Gastrocnemius medialis (tissue), 4 donors: Measurements from ENCODE around the gene MAN2A1. TPM values are rescaled to one million over a fixed set of nuclear protein-coding genes. Genes with fewer than 3 reads are reported as not detected.

Source experiments
- ATAC-seq, 2 donors: fragments of 150-250 bp; one replicate each; pipeline ENCODE4 v1.9.1; 2016
- DNase-seq, 2 donors: peaks; one replicate each; pipeline ENCODE4 v3.0.0-alpha.2; 2019
- H3K27ac ChIP-seq, 4 donors: fragments of 200-600 bp; sonication (generic); 1 replicate in 1 of 4; 2 replicates in 3 of 4; pipeline ENCODE4 v1.5.1; 2016 to 2018; ENCODE audit warnings: mild to moderate bottlenecking in 2 of 4, moderate library complexity in 1 of 4
- H3K27me3 ChIP-seq, 3 donors: fragments of 200-600 bp; sonication (generic) in 2 of 3; 1 replicate in 1 of 3; 2 replicates in 2 of 3; pipeline versions ENCODE4 v1.5.1 to v1.6.0; 2016 to 2019; ENCODE audit warnings: mild to moderate bottlenecking in 1 of 3, moderate library complexity in 1 of 3
- H3K36me3 ChIP-seq, 2 donors: fragments of 200-600 bp; sonication (generic) in 1 of 2; one replicate each; pipeline ENCODE4 v1.5.1; 2017 to 2018
- H3K4me1 ChIP-seq, 2 donors: fragments of 200-600 bp; sonication (generic) in 1 of 2; one replicate each; pipeline ENCODE4 v1.5.1; 2016 to 2017; ENCODE audit warnings: mild to moderate bottlenecking in 2 of 2
- H3K4me3 ChIP-seq, 4 donors: fragments of 200-600 bp; sonication (generic) in 3 of 4; 1 replicate in 1 of 4; 2 replicates in 3 of 4; pipeline ENCODE4 v1.5.1; 2016 to 2019; ENCODE audit warnings: mild to moderate bottlenecking in 2 of 4
- H3K9me3 ChIP-seq, 3 donors: fragments of 200-600 bp; sonication (generic) in 2 of 3; 1 replicate in 1 of 3; 2 replicates in 2 of 3; pipeline ENCODE4 v1.5.1; 2016 to 2019
- POLR2A ChIP-seq, 2 donors: fragments of 450-650 bp; IDR thresholded peaks; one replicate each; pipeline ENCODE4 v1.6.1; 2017; ENCODE audit warnings: antibody characterized with exemption in 2 of 2, mild to moderate bottlenecking in 2 of 2, moderate library complexity in 2 of 2
- in situ Hi-C, 4 donors: fragments of 200-750 bp; cut with MboI; loops; one replicate each; pipeline versions ENCODE4 v1.15.0 to v1.8.0; 2017; ENCODE audit warnings: low sequenced_read_pairs in 4 of 4
- intact Hi-C: fragments of 100-400 bp; cut with DNase I; formaldehyde crosslinking; loops from one replicate; pipeline ENCODE4 v1.15.1; 2023; ENCODE audit warnings: low total_unique reads
- total RNA-seq, 4 donors: library from RNA; depleted of rRNA; stranded (reverse); fragments of >200 nt; gene quantifications; one replicate each; pipeline versions ENCODE4 v1.1.0 to v1.2.3, GENCODE V29; 2016
- TF ChIP-seq, protein P1 (sequence below), 5 experiments: fragments of 450-650 bp in 3 of 5; fragments of 200-600 bp in 2 of 5; sonication (generic) in 2 of 5; IDR thresholded peaks in 4 of 5; conservative IDR thresholded peaks in 1 of 5; 1 replicate in 4 of 5; 2 replicates in 1 of 5; pipeline ENCODE4 v1.5.1; 2016 to 2019; ENCODE audit warnings: antibody characterized with exemption in 5 of 5, mild to moderate bottlenecking in 3 of 5, moderate library complexity in 3 of 5

MAN2A1 gene
- total RNA-seq, 4 donors from 2014 or later: 15.0 to 28.6 (median 19.8) TPM

DNA sequence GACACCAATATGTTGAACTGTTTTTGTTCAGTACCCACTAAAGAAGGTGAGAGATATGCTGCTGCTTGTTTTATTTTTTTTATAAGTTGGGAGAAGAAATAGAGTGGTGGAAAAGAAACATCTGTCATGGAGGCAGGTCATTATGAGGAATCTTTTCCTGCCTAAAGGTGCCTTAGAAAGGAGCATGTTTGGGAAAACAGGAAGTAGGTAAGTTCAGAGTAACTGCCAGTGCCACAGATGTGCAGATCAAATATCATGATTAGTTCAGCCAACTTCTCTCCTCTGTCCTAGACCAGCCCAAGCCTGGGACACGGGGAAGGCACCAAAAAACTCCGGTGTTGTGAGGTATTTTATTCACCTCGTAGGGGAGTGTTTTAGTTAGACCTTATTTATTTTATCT lies 144.2 kb downstream of the MAN2A1 start:
- DNase-seq: no peak
- no peaks in the 10 kb centered on the region for H3K27me3 ChIP-seq
- no peaks in the 10 kb centered on the region for H3K9me3 ChIP-seq
- intact Hi-C loops (no loop called here), in situ Hi-C loops (no loop called here)
- no peaks in the 10 kb centered on the region for H3K36me3 ChIP-seq
- no peaks in the 10 kb centered on the region for H3K4me1 ChIP-seq
- H3K27ac ChIP-seq: no peak overlapping the region
- ATAC-seq: no peak
- H3K4me3 ChIP-seq: no peak overlapping the region
- no peak for TF ChIP-seq POLR2A (IDR thresholded peaks at IDR 0.05)
- TF ChIP-seq, protein P1, sequence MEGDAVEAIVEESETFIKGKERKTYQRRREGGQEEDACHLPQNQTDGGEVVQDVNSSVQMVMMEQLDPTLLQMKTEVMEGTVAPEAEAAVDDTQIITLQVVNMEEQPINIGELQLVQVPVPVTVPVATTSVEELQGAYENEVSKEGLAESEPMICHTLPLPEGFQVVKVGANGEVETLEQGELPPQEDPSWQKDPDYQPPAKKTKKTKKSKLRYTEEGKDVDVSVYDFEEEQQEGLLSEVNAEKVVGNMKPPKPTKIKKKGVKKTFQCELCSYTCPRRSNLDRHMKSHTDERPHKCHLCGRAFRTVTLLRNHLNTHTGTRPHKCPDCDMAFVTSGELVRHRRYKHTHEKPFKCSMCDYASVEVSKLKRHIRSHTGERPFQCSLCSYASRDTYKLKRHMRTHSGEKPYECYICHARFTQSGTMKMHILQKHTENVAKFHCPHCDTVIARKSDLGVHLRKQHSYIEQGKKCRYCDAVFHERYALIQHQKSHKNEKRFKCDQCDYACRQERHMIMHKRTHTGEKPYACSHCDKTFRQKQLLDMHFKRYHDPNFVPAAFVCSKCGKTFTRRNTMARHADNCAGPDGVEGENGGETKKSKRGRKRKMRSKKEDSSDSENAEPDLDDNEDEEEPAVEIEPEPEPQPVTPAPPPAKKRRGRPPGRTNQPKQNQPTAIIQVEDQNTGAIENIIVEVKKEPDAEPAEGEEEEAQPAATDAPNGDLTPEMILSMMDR (IDR thresholded peaks at IDR 0.05 in 4 of 5, conservative IDR thresholded peaks at IDR 0.05 in 1 of 5): no peak

- no peak overlapping the region for H3K4me3 ChIP-seq
Observed at GRCh38 chr5:109836280-109836679, 146.6 kb downstream of the MAN2A1 start.

GRCh38 chr5:109837231-109837861 lies 147.6 kb downstream of the MAN2A1 start:
- no peak for ATAC-seq
- Histone ChIP-seq H3K4me3 (no peak overlapping the region), H3K4me1 (no peaks in the 10 kb centered on the region)

More at GRCh38 chr5:109836280-109836679, 146.6 kb downstream of the MAN2A1 start:
- no peaks in the 10 kb centered on the region for H3K27me3 ChIP-seq
- ATAC-seq (no peak), DNase-seq (no peak)
- H3K4me1 ChIP-seq: no peaks in the 10 kb centered on the region
- in situ Hi-C loops: no loop called here
- intact Hi-C loops: no loop called here
- no peak for TF ChIP-seq POLR2A (IDR thresholded peaks at IDR 0.05)
- TF ChIP-seq, protein P1 (IDR thresholded peaks at IDR 0.05 in 4 of 5, conservative IDR thresholded peaks at IDR 0.05 in 1 of 5): no peak
- peaks cover 0 to 8% of the 10 kb centered on the region in 2 donors for H3K36me3 ChIP-seq
- no peaks in the 10 kb centered on the region for H3K9me3 ChIP-seq
- no peak overlapping the region for H3K27ac ChIP-seq

DNA sequence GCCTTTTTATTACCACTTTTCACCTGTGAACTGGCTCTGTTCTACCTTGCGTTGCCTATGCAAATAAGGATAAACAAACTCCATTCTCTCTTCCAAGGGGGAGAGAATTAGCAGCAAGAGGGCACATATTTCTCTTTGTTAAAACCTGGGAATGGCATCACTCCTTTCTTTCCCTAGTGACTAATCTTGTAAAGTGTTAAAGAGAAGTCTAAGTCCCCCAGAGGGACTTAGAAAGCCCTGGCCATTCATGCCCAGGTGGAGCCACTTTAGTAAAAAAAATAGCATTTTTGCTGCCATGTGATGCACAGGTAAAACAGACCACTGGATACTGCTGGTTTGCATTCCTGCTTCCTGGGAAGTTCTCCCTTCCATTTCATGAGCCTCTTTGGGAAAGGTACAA lies 148.4 kb downstream of the MAN2A1 start:
- ATAC-seq (no peak), DNase-seq (no peak)
- H3K4me1 ChIP-seq: no peaks in the 10 kb centered on the region
- no peak overlapping the region for H3K27ac ChIP-seq
- no peak overlapping the region for H3K4me3 ChIP-seq
- no peaks in the 10 kb centered on the region for H3K27me3 ChIP-seq
- H3K36me3 ChIP-seq: peaks cover 0 to 8% of the 10 kb centered on the region in 2 donors
- intact Hi-C loops (no loop called here), in situ Hi-C loops (no loop called here)
- TF ChIP-seq POLR2A (IDR thresholded peaks at IDR 0.05): no peak
- TF ChIP-seq, protein P1 (IDR thresholded peaks at IDR 0.05 in 4 of 5, conservative IDR thresholded peaks at IDR 0.05 in 1 of 5): no peak
- H3K9me3 ChIP-seq: no peaks in the 10 kb centered on the region

More at GRCh38 chr5:109837231-109837861, 147.6 kb downstream of the MAN2A1 start:
- peaks cover 0 to 8% of the 10 kb centered on the region in 2 donors for H3K36me3 ChIP-seq
- H3K27me3 ChIP-seq: no peaks in the 10 kb centered on the region
- TF ChIP-seq, protein P1 (IDR thresholded peaks at IDR 0.05 in 4 of 5, conservative IDR thresholded peaks at IDR 0.05 in 1 of 5): no peak
- TF ChIP-seq POLR2A (IDR thresholded peaks at IDR 0.05): no peak
- H3K27ac ChIP-seq: no peak overlapping the region
- DNase-seq: no peak
- in situ Hi-C loops: no loop called here
- intact Hi-C loops: no loop called here
- H3K9me3 ChIP-seq: no peaks in the 10 kb centered on the region

DNA sequence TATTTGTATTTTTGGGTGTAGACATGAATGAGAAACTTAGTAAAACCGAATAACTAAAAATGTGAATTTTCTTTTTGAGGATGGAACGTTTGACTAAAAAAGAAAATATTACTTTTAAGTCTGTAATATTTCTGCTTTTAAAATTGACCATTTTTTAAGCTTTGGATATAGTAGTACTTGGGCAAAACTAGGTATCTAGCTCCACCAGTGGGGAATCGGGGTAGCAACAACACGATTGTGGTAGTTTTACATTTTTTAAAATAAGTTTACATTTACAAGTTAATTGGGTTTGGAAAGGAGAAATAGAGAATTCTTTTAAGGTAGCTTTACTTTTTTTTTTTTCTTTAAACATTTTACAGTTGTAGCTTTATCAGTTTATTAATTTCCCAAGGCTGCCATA lies 154.4 kb downstream of the MAN2A1 start:
- Histone ChIP-seq H3K4me3 (no peak overlapping the region), H3K9me3 (no peaks in the 10 kb centered on the region), H3K27me3 (no peaks in the 10 kb centered on the region), H3K27ac (no peak overlapping the region), H3K36me3 (peaks cover 0 to 30% of the 10 kb centered on the region in 2 donors), H3K4me1 (no peaks in the 10 kb centered on the region)
- intact Hi-C loops: no loop called here
- in situ Hi-C loops: no loop called here
- ATAC-seq (no peak), DNase-seq (no peak)
- TF ChIP-seq, protein P1 (IDR thresholded peaks at IDR 0.05 in 4 of 5, conservative IDR thresholded peaks at IDR 0.05 in 1 of 5): peak in 1 of 5 experiments; percentile 19
- no peak for TF ChIP-seq POLR2A (IDR thresholded peaks at IDR 0.05)
